H9 (cell line): ENCODE results near the gene CAT. TPM values are rescaled to one million over a fixed set of nuclear protein-coding genes. Genes with fewer than 3 reads are reported as not detected.

ENCODE experiments used
- DNase-seq: peaks from one replicate; pipeline ENCODE4 v3.0.0-alpha.2; 2017
- H2AFZ ChIP-seq: one replicate; pipeline ENCODE4 v1.6.1; 2013; ENCODE audit warnings: mild to moderate bottlenecking, low read length, control low read depth, moderate library complexity
- H2AK5ac ChIP-seq: 2 replicates; pipeline ENCODE4 v1.6.1; 2013; ENCODE audit warnings: low read length, control low read depth, mixed read lengths; ENCODE audit not compliant: insufficient read length
- H2BK120ac ChIP-seq: one replicate; pipeline ENCODE4 v1.6.1; 2013; ENCODE audit warnings: low read depth, mild to moderate bottlenecking, low read length, control low read depth, inconsistent platforms; ENCODE audit not compliant: poor library complexity, severe bottlenecking
- H2BK12ac ChIP-seq: 2 replicates; pipeline ENCODE4 v1.6.1; 2013; ENCODE audit warnings: low read length, control low read depth, mixed read lengths, low read depth; ENCODE audit not compliant: insufficient read length
- H2BK15ac ChIP-seq: 2 replicates; pipeline ENCODE4 v1.6.1; 2013; ENCODE audit warnings: low read depth, low read length, control low read depth
- H2BK20ac ChIP-seq: one replicate; pipeline ENCODE4 v1.6.1; 2013; ENCODE audit warnings: low read depth, mild to moderate bottlenecking, low read length, control low read depth, inconsistent platforms; ENCODE audit not compliant: poor library complexity, severe bottlenecking
- H2BK5ac ChIP-seq: 2 replicates; pipeline ENCODE4 v1.6.1; 2013; ENCODE audit warnings: low read length, control low read depth, mixed read lengths; ENCODE audit not compliant: insufficient read length
- H3K14ac ChIP-seq: 2 replicates; pipeline ENCODE4 v1.6.1; 2013; ENCODE audit warnings: low read length, control low read depth; ENCODE audit not compliant: insufficient read depth
- H3K18ac ChIP-seq: 2 replicates; pipeline ENCODE4 v1.6.1; 2013; ENCODE audit warnings: low read depth, mild to moderate bottlenecking, mixed read lengths, low read length, control low read depth; ENCODE audit not compliant: insufficient read length
- H3K23ac ChIP-seq: 2 replicates; pipeline ENCODE4 v1.6.1; 2013; ENCODE audit warnings: low read length, control low read depth, mixed read lengths, low read depth; ENCODE audit not compliant: insufficient read length
- H3K23me2 ChIP-seq: 2 replicates; pipeline ENCODE4 v1.6.1; 2013; ENCODE audit warnings: low read depth, mild to moderate bottlenecking, mixed read lengths, low read length, control low read depth; ENCODE audit not compliant: insufficient read length, poor library complexity, severe bottlenecking
- H3K27ac ChIP-seq: 2 replicates; pipeline ENCODE4 v1.5.1; 2013; ENCODE audit warnings: low read length, control low read depth, mixed read lengths, low read depth; ENCODE audit not compliant: insufficient read length
- H3K27me3 ChIP-seq: 2 replicates; pipeline ENCODE4 v1.6.1; 2013; ENCODE audit warnings: low read length, control low read depth, inconsistent platforms; ENCODE audit not compliant: insufficient read depth
- H3K4ac ChIP-seq: 2 replicates; pipeline ENCODE4 v1.6.1; 2013; ENCODE audit warnings: low read depth, mild to moderate bottlenecking, control low read depth, inconsistent platforms, low read length, moderate library complexity
- H3K4me1 ChIP-seq: 2 replicates; pipeline ENCODE4 v1.6.1; 2013; ENCODE audit warnings: low read length, control low read depth, inconsistent platforms; ENCODE audit not compliant: insufficient read depth
- H3K4me2 ChIP-seq: 2 replicates; pipeline ENCODE4 v1.6.1; 2013; ENCODE audit warnings: low read length, control low read depth, mixed read lengths; ENCODE audit not compliant: insufficient read length, insufficient read depth
- H3K56ac ChIP-seq: 2 replicates; pipeline ENCODE4 v1.6.1; 2013; ENCODE audit warnings: low read depth, mild to moderate bottlenecking, mixed read lengths, low read length, control low read depth; ENCODE audit not compliant: insufficient read length
- H3K79me1 ChIP-seq: 2 replicates; pipeline ENCODE4 v1.6.1; 2013; ENCODE audit warnings: low read depth, mild to moderate bottlenecking, moderate library complexity, low read length, control low read depth, inconsistent platforms; ENCODE audit not compliant: insufficient read depth, poor library complexity, severe bottlenecking
- H3K79me2 ChIP-seq: 2 replicates; pipeline ENCODE4 v1.6.1; 2013; ENCODE audit warnings: low read length, control low read depth, inconsistent platforms; ENCODE audit not compliant: insufficient read depth
- H3K9ac ChIP-seq: 2 replicates; pipeline ENCODE4 v1.6.1; 2013; ENCODE audit warnings: low read length, control low read depth, mixed read lengths; ENCODE audit not compliant: insufficient read length; ENCODE audit errors: extremely low read depth
- H3K9me3 ChIP-seq: one replicate; pipeline ENCODE4 v1.6.1; 2013; ENCODE audit warnings: low read depth, low read length, inconsistent platforms; ENCODE audit not compliant: control insufficient read depth
- H3T11ph ChIP-seq: one replicate; pipeline ENCODE4 v1.6.1; 2013; ENCODE audit warnings: mild to moderate bottlenecking, low read length, control low read depth, inconsistent platforms
- H4K20me1 ChIP-seq: one replicate; pipeline ENCODE4 v1.6.1; 2013; ENCODE audit not compliant: control insufficient read depth, insufficient read length, insufficient read depth
- H4K5ac ChIP-seq: 2 replicates; pipeline ENCODE4 v1.6.1; 2013; ENCODE audit warnings: low read depth, mild to moderate bottlenecking, mixed read lengths, low read length, control low read depth; ENCODE audit not compliant: insufficient read length
- H4K8ac ChIP-seq: replicated peaks from 2 replicates; pipeline ENCODE4 v1.6.1; 2013; ENCODE audit warnings: low read length, control low read depth, mixed read lengths, low read depth; ENCODE audit not compliant: insufficient read length
- H4K91ac ChIP-seq: 2 replicates; pipeline ENCODE4 v1.6.1; 2013; ENCODE audit warnings: low read depth, mild to moderate bottlenecking, moderate library complexity, mixed read lengths, low read length, control low read depth; ENCODE audit not compliant: insufficient read length
- H3K27ac Mint-ChIP-seq, 3 experiments: 2 replicates in 2 of 3; 3 replicates in 1 of 3; pipeline ENCODE4 v1.8.0; 2020 to 2021; ENCODE audit warnings: mixed read lengths in 3 of 3, mild to moderate bottlenecking in 1 of 3, moderate library complexity in 1 of 3
- H3K27me3 Mint-ChIP-seq: 2 replicates; pipeline ENCODE4 v1.8.0; 2021; ENCODE audit warnings: low read depth, mild to moderate bottlenecking, moderate library complexity, mixed read lengths
- H3K36me3 Mint-ChIP-seq, 3 experiments: 2 replicates in 2 of 3; 3 replicates in 1 of 3; pipeline ENCODE4 v1.8.0; 2020 to 2021; ENCODE audit warnings: low read depth in 3 of 3, mixed read lengths in 3 of 3; ENCODE audit not compliant: insufficient read depth in 1 of 3
- H3K4me1 Mint-ChIP-seq, 2 experiments: 2 replicates each; pipeline ENCODE4 v1.8.0; 2020; ENCODE audit warnings: mixed read lengths in 2 of 2
- H3K4me3 Mint-ChIP-seq, 2 experiments: 2 replicates in 1 of 2; 3 replicates in 1 of 2; pipeline ENCODE4 v1.8.0; 2020 to 2021; ENCODE audit warnings: mild to moderate bottlenecking in 2 of 2, mixed read lengths in 2 of 2, moderate library complexity in 1 of 2
- H3K9me3 Mint-ChIP-seq, 2 experiments: 2 replicates in 1 of 2; 3 replicates in 1 of 2; pipeline ENCODE4 v1.8.0; 2020; ENCODE audit warnings: mild to moderate bottlenecking in 2 of 2, mixed read lengths in 2 of 2, moderate library complexity in 1 of 2
- WGBS: extraction: QIAGEN DNeasy Blood & Tissue Kit; methylation state at CpG from one replicate; pipeline ENCODE4 v1.1.7; 2013; ENCODE audit warnings: missing lambda C conversion rate, low lambda C conversion rate, mixed read lengths; ENCODE audit not compliant: insufficient read length; ENCODE audit errors: extremely low coverage; 5-methylcytosine and 5-hydroxymethylcytosine counted together
- total RNA-seq: library from RNA; stranded (reverse); gene quantifications from 2 replicates; pipeline ENCODE4 v1.2.1, GENCODE V29; 2021
- TF ChIP-seq, protein P1 (sequence below): fragments of 200-600 bp; sonication (generic); conservative IDR thresholded peaks from 3 replicates; pipeline ENCODE4 v1.8.0; 2021; ENCODE audit warnings: antibody characterized with exemption, mild to moderate bottlenecking

CAT gene
- total RNA-seq, 1 experiment from 2014 or later, result 9.9 TPM

- Histone ChIP-seq H3K9me3 (peaks cover 7% of the 10 kb centered on the region), H2AFZ (no peak overlapping the region), H3K79me2 (peaks cover 1% of the 10 kb centered on the region; the same call in 1 of the 2 replicates), H2BK15ac (no peak overlapping the region), H3K23ac (no peak overlapping the region), H3K79me1 (no peaks in the 10 kb centered on the region), H2BK20ac (no peak overlapping the region), H3K27me3 (no peaks in the 10 kb centered on the region), H2BK5ac (no peak overlapping the region), H4K5ac (no peak overlapping the region), H3K9ac (no peak overlapping the region), H4K20me1 (no peaks in the 10 kb centered on the region), H3K4me2 (no peak overlapping the region), H2BK12ac (no peak overlapping the region), H3K56ac (no peak overlapping the region), H2BK120ac (no peak overlapping the region), H3K27ac (no peak overlapping the region), H3K23me2 (no peaks in the 10 kb centered on the region), H4K91ac (no peak overlapping the region), H3K4me1 (no peaks in the 10 kb centered on the region), H2AK5ac (no peak overlapping the region), H3T11ph (no peak overlapping the region), H3K14ac (no peak overlapping the region), H3K18ac (no peak overlapping the region), H4K8ac (no peak overlapping the region), H3K4ac (no peak overlapping the region)
- H3K4me3 Mint-ChIP-seq, result no peak overlapping the region
- H3K36me3 Mint-ChIP-seq, result peaks cover 4 to 18% (median 5%) of the 10 kb centered on the region in 3 experiments; a peak in 6 of 7 replicates
- H3K9me3 Mint-ChIP-seq, result peaks cover 14 to 17% of the 10 kb centered on the region in 2 experiments
- TF ChIP-seq, protein P1, sequence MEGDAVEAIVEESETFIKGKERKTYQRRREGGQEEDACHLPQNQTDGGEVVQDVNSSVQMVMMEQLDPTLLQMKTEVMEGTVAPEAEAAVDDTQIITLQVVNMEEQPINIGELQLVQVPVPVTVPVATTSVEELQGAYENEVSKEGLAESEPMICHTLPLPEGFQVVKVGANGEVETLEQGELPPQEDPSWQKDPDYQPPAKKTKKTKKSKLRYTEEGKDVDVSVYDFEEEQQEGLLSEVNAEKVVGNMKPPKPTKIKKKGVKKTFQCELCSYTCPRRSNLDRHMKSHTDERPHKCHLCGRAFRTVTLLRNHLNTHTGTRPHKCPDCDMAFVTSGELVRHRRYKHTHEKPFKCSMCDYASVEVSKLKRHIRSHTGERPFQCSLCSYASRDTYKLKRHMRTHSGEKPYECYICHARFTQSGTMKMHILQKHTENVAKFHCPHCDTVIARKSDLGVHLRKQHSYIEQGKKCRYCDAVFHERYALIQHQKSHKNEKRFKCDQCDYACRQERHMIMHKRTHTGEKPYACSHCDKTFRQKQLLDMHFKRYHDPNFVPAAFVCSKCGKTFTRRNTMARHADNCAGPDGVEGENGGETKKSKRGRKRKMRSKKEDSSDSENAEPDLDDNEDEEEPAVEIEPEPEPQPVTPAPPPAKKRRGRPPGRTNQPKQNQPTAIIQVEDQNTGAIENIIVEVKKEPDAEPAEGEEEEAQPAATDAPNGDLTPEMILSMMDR, result no peak
- no peak overlapping the region for H3K27ac Mint-ChIP-seq
- no CpG with 5 or more reads among the region's 1 CpG for WGBS
- peaks cover 0 to 8% of the 10 kb centered on the region in 2 experiments; a peak in 1 of 4 replicates for H3K4me1 Mint-ChIP-seq
- no peaks in the 10 kb centered on the region; the same call in 1 of the 2 replicates for H3K27me3 Mint-ChIP-seq
- DNase-seq, result no peak
Measured at GRCh38 chr11:34413263-34413662, 25.5 kb upstream of the CAT start.
